Activated T-cell treated with anti-CD3 and anti-CD28 coated beads for 24 hours (primary cell): ENCODE measurements around the gene GRM4.
"Not testable (repeated sequence)": the region's sequence is repeated elsewhere in the genome, so short reads cannot be mapped to it uniquely, and the experiment has no call there.

Source experiments
- DNase-seq: peaks from one replicate; pipeline ENCODE4 v3.0.0-alpha.2; 2020; ENCODE audit warnings: low read depth

Gene GRM4

GRCh38 chr6:34020807-34021553, 124.9 kb downstream of the GRM4 start:
- DNase-seq = no peak

- no peak for DNase-seq
Measured at GRCh38 chr6:34020278-34020677, 125.6 kb downstream of the GRM4 start.

DNA sequence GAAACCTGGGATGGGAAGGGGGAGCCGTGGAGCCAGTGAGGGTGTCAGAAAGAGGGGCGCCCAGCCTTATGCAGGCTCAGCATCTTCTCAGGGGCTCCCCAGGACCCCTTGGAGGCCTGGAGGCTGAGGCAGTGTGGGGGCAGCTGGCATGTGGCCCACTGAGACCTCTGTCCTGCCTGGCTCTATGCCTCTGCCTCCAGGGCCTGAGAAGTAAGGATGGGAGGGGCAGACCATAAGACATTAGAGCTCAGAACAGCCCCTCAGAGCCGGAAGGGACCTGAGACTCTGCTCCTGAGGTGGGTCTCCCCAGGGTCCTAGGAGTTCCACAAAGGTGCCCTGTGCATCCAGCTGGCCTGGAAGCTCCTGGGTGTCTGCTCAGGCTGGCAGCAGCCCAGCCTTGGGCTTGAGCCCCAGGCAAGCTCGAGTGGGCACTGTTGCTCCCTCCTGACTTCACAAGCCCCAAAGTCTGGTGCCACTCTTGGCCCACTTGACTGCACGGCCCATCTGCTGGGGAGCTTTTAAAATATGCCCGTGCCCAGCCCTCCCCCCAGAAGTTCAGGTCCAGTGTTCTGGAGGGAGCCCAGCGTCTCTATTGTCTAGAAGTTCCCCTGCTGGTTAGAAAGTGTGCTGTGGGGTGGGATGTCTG, 126.8 kb downstream of the GRM4 start:
- DNase-seq = no peak

- no peak for DNase-seq
Measured at GRCh38 chr6:34018026-34018425, 127.9 kb downstream of the GRM4 start.

DNA sequence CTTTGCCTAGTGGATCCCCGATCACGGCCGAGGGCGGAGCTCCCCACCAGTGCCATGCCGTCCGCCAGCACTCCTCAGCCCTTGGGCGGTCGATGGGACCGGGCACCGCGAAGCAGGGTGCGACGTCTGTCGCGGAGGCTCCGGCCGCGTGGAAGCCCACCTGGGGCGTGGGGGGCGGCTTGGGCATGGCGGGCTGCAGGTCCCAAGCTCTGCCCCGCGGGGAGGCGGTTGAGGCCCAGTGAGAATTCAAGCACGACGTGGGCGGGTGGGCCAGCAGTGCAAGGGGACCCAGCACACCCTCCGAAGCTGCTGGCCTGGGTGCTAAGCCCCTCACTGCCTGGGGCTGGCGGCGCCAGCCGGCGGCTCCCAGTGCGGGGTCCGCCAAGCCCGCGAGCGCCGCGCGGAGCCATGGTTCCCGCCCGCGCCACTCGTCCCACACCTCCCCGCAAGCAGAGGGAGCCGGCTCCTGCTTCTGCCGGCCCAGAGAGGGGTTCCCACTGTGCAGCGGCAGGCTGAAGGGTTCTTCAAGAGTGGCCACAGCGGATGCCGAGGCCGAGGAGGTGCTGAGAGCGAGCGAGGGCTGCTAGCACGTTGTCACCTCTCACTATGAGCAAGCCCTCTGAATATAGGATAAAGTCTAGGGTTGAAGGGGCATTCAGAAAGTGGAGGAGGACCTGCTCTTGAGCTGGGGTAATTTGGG, 128.6 kb downstream of the GRM4 start:
- DNase-seq = no peak

DNA sequence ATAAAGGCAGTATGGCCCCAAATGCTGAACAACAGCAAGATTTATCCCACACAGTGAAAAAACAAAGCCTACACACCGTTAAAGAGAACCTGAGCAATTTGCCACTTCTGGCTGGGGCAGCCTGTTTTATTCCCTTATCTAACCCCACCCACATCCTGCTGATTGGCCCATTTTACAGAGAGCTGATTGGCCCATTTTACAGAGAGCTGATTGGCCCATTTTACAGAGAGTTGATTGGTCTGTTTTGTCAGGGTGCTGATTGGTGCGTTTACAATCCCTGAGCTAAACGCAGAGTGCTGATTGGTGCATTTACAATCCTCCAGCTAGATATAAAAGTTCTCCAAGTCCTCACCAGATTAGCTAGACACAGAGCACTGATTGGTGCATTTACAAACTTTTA, 129.3 kb downstream of the GRM4 start:
- DNase-seq = not testable (repeated sequence)

GRCh38 chr6:34015586-34015985, 130.3 kb downstream of the GRM4 start:
- DNase-seq = no peak

- no peak for DNase-seq
Measured at GRCh38 chr6:34011264-34011663, 134.6 kb downstream of the GRM4 start.

DNA sequence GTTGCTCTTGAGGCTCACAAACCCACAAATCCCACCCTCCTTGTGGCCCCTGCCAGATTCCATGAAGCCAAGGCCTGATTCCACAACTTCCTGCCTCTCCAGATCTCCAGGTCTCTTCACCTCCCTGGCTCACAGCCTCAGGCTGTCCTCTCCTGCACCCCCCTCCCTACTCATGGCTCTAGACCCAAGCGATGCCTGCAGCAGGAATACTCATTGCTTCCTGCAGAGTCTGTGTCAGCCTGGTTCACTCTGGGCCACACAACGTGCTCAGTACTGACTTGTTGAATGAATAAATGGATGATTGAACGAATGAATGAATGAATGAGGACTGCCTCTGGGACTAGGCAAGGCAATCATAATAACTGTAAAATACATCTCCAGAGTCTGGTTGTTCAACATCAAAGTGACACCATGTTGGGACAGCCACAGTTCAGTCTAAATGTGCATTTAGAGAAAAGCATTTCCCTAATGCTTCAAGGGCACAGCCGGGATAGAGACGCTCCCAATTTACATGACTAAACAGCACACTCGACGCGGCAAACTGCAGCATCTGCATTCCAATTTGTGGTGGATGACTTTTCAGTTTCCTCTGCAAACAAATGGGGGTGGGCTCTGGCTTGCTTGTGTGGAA, 139.9 kb downstream of the GRM4 start:
- DNase-seq = no peak

- no peak for DNase-seq
Measured at GRCh38 chr6:34004706-34005105, 141.2 kb downstream of the GRM4 start.

DNA sequence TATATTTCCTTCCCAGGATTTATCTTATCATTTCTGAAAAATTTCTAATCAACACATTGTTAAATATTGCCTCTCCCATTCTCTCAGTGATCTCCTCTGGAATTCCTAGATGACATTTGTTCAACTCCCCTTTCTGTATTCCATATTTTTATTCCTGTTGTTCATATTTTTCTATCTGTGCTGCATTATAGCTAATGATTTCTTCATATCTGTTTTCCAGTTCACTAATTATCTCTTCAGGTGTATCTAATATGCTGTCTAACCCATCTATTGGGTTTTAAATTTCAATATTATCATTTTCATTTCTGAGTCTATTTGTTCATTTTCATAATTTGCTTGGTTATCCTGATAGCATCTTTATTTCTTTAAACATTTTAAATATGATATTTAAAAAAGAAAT, 141.9 kb downstream of the GRM4 start:
- no peak for DNase-seq

- no peak for DNase-seq
Measured at GRCh38 chr6:34001706-34002621, 143.9 kb downstream of the GRM4 start.

GRCh38 chr6:34000281-34000680, 145.6 kb downstream of the GRM4 start:
- DNase-seq = no peak

DNA sequence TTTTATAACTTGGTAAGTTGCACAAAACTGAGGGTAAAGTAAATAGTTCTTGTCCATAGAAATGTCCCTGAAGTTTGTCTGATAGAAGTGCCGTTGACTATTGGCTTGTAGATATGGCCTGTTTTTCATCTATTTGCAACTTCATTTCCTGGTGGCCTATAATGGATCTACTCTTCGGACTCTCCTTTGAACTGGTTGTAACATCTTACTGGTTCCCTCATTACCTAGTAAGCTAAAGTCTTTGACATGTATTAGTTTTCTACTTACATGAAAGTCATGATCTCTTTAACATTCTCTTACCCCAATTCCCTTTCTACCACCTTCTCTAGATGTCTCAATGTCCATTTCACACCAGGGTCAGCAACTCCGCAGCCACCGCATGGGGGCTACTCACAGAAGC, 146.3 kb downstream of the GRM4 start:
- no peak for DNase-seq

- DNase-seq = no peak
Measured at GRCh38 chr6:33998660-33999059, 147.2 kb downstream of the GRM4 start.

DNA sequence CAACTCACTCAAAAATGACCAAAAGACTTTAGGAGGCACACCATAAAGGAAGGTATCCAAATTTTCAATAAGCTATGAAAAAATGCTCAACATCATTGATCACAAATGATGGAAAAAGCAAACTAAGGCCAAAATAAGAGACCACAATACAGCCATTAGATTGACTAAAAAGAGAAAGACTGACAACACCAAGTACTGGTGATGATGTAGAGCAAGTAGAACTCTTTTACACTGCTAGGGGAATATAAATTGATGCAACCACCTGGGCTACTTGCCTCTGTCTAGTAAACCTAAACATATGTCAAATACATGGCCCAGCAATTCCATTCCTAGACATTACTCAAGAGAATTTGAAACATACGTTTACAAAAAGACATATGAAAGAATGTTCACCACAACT, 148.6 kb downstream of the GRM4 start:
- no peak for DNase-seq

DNA sequence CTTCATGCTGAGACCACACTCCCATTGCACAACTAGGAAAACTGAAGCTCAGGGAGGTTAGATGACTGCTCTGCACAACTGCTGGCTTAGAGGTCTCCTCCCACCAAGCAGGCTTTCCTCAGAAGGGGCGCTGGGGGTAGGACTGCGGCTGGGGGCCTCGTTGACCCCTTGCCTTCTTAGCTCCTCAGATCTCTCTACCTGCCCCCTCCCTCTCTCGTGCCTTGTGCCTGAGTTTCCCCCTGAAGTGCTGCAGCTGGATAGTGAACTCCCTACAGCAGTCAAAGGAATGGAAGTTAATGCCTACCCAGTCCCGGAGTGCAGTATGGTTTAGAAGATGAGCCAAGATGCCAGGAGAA, 149.8 kb downstream of the GRM4 start:
- no peak for DNase-seq

DNA sequence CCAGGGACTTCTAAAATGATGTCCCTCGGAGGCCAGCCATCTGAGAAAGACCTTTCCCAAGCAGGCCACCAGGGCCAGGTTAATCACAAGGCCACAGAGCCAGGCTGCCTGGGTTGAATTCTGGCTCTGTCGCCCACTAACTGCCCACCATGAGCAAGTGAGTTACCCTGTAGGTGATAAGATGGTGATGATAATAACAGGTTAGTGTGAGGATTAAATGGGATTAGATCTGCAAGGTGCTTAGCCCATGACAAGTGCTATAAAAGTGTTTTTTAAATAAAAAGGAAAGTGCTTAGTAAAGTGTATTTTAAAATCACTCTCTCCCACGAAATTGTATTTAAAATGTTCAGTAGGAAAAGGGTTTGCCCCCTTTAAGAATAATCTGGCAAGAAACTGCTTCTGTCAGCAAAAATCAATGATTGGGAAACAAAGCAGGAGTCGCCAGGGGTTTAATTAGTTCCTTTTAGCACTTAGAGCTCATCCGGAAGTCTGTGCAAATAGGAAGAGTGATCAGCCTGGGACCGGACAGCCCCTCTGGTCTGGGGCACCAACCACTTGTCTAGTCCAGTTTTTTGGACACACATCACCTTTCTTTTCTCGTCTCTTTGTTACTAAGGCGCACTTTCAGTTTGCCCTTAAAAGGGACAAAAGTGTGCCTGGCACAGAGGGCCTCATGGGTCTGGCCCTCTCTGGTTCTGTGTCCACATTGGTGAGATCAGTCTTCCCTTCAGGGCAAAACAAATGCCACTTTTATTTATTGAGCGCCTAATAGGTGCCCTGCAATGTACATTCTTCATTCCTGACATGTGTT, 150.4 kb downstream of the GRM4 start:
- DNase-seq = no peak

- DNase-seq = no peak
Measured at GRCh38 chr6:33994472-33995308, 151.2 kb downstream of the GRM4 start.
